ENCODE measurements around the gene SPOCK1. TPM values are rescaled to one million over a fixed set of nuclear protein-coding genes. Genes with fewer than 3 reads are reported as not detected.

The SPOCK1 gene
- total RNA-seq, 4 donors from 2014 or later, result 1.1 to 6.4 (median 4.2) TPM; not detected in 1

- Histone ChIP-seq H3K9me3 (no peaks in the 10 kb centered on the region), H3K4me1 (no peaks in the 10 kb centered on the region), H3K27ac (no peak overlapping the region), H3K36me3 (no peaks in the 10 kb centered on the region), H3K4me3 (no peak overlapping the region), H3K27me3 (no peaks in the 10 kb centered on the region)
- TF ChIP-seq, protein P1, sequence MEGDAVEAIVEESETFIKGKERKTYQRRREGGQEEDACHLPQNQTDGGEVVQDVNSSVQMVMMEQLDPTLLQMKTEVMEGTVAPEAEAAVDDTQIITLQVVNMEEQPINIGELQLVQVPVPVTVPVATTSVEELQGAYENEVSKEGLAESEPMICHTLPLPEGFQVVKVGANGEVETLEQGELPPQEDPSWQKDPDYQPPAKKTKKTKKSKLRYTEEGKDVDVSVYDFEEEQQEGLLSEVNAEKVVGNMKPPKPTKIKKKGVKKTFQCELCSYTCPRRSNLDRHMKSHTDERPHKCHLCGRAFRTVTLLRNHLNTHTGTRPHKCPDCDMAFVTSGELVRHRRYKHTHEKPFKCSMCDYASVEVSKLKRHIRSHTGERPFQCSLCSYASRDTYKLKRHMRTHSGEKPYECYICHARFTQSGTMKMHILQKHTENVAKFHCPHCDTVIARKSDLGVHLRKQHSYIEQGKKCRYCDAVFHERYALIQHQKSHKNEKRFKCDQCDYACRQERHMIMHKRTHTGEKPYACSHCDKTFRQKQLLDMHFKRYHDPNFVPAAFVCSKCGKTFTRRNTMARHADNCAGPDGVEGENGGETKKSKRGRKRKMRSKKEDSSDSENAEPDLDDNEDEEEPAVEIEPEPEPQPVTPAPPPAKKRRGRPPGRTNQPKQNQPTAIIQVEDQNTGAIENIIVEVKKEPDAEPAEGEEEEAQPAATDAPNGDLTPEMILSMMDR (IDR thresholded peaks at IDR 0.05), result no peak
- TF ChIP-seq POLR2A (IDR thresholded peaks at IDR 0.05), result no peak
- no peak for DNase-seq
Observed at GRCh38 chr5:137200906-137201700, 298.0 kb downstream of the SPOCK1 start.

GRCh38 chr5:137199966-137200365 lies 299.2 kb downstream of the SPOCK1 start:
- Histone ChIP-seq H3K4me3 (no peak overlapping the region), H3K4me1 (no peaks in the 10 kb centered on the region), H3K27me3 (no peaks in the 10 kb centered on the region), H3K9me3 (no peaks in the 10 kb centered on the region), H3K27ac (no peak overlapping the region), H3K36me3 (no peaks in the 10 kb centered on the region)
- DNase-seq, result no peak
- TF ChIP-seq, protein P1 (IDR thresholded peaks at IDR 0.05), result no peak
- TF ChIP-seq POLR2A (IDR thresholded peaks at IDR 0.05), result no peak

GRCh38 chr5:137199201-137199600 lies 299.9 kb downstream of the SPOCK1 start:
- TF ChIP-seq, protein P1 (IDR thresholded peaks at IDR 0.05), result no peak
- no peak for TF ChIP-seq POLR2A (IDR thresholded peaks at IDR 0.05)
- Histone ChIP-seq H3K27me3 (no peaks in the 10 kb centered on the region), H3K4me3 (no peak overlapping the region), H3K36me3 (no peaks in the 10 kb centered on the region), H3K4me1 (no peaks in the 10 kb centered on the region), H3K27ac (no peak overlapping the region), H3K9me3 (no peaks in the 10 kb centered on the region)
- no peak for DNase-seq

- Histone ChIP-seq H3K4me1 (no peaks in the 10 kb centered on the region), H3K9me3 (no peaks in the 10 kb centered on the region), H3K4me3 (no peak overlapping the region), H3K27ac (no peak overlapping the region), H3K27me3 (no peaks in the 10 kb centered on the region), H3K36me3 (no peaks in the 10 kb centered on the region)
- no peak for TF ChIP-seq POLR2A (IDR thresholded peaks at IDR 0.05)
- TF ChIP-seq, protein P1 (IDR thresholded peaks at IDR 0.05), result no peak
- no peak for DNase-seq
Observed at GRCh38 chr5:137195483-137195882, 303.6 kb downstream of the SPOCK1 start.

GRCh38 chr5:137194300-137194699 lies 304.8 kb downstream of the SPOCK1 start:
- H3K27ac ChIP-seq, result no peak overlapping the region
- DNase-seq, result no peak
- no peaks in the 10 kb centered on the region for H3K36me3 ChIP-seq
- no peak for TF ChIP-seq POLR2A (IDR thresholded peaks at IDR 0.05)
- TF ChIP-seq, protein P1 (IDR thresholded peaks at IDR 0.05), result no peak
- H3K9me3 ChIP-seq, result no peaks in the 10 kb centered on the region
- no peaks in the 10 kb centered on the region for H3K4me1 ChIP-seq
- no peaks in the 10 kb centered on the region for H3K27me3 ChIP-seq
- H3K4me3 ChIP-seq, result no peak overlapping the region

Data from Peyer's patch (tissue), 4 donors.